DOHH2 (cell line): ENCODE results near the gene EHD3.

Experiments
- H3F3A ChIP-seq: fragments of 200-600 bp; sonication (generic), shearing (Covaris generic); 2 replicates; pipeline ENCODE4 v1.6.0; 2016; ENCODE audit warnings: antibody characterized with exemption, mild to moderate bottlenecking; ENCODE audit not compliant: control insufficient read depth, insufficient read depth
- H3K27ac ChIP-seq: fragments of 200-600 bp; sonication (generic); 2 replicates; pipeline ENCODE4 v1.5.1; 2014; ENCODE audit warnings: low read depth, mild to moderate bottlenecking, low read length, moderate library complexity
- H3K27me3 ChIP-seq: fragments of 200-600 bp; sonication (generic); 2 replicates; pipeline ENCODE4 v1.6.1; 2014; ENCODE audit warnings: mild to moderate bottlenecking, low read length, mixed read lengths; ENCODE audit not compliant: control insufficient read depth
- H3K36me3 ChIP-seq: fragments of 200-600 bp; sonication (generic); 2 replicates; pipeline ENCODE4 v1.6.1; 2014; ENCODE audit warnings: mild to moderate bottlenecking, low read length, moderate library complexity, mixed read lengths; ENCODE audit not compliant: control insufficient read depth
- H3K4me1 ChIP-seq: fragments of 200-600 bp; sonication (generic); 2 replicates; pipeline ENCODE4 v1.6.1; 2014; ENCODE audit warnings: mild to moderate bottlenecking, low read length, mixed read lengths; ENCODE audit not compliant: control insufficient read depth
- H3K4me2 ChIP-seq: fragments of 200-600 bp; sonication (generic); 2 replicates; pipeline ENCODE4 v1.6.0; 2014; ENCODE audit warnings: mild to moderate bottlenecking, low read length, moderate library complexity
- H3K4me3 ChIP-seq: fragments of 200-600 bp; sonication (generic); 2 replicates; pipeline ENCODE4 v1.5.1; 2014; ENCODE audit warnings: mild to moderate bottlenecking, low read length, mixed read lengths
- H3K79me2 ChIP-seq: fragments of 200-600 bp; sonication (generic); 2 replicates; pipeline ENCODE4 v1.6.1; 2014; ENCODE audit warnings: mild to moderate bottlenecking, low read length, mixed read lengths; ENCODE audit not compliant: control insufficient read depth
- H3K9me2 ChIP-seq: fragments of 200-600 bp; sonication (generic); replicated peaks from 2 replicates; pipeline ENCODE4 v1.6.1; 2014; ENCODE audit warnings: mild to moderate bottlenecking, low read length, mixed read lengths; ENCODE audit not compliant: control insufficient read depth
- H3K9me3 ChIP-seq: fragments of 200-600 bp; sonication (generic); 2 replicates; pipeline ENCODE4 v1.6.1; 2014; ENCODE audit warnings: antibody characterized with exemption, low read length, mixed read lengths; ENCODE audit not compliant: control insufficient read depth, insufficient read depth
- H4K20me1 ChIP-seq: fragments of 200-600 bp; sonication (generic); 2 replicates; pipeline ENCODE4 v1.6.0; 2014; ENCODE audit warnings: low read depth, mild to moderate bottlenecking, antibody characterized with exemption, low read length, moderate library complexity; ENCODE audit not compliant: control insufficient read depth, insufficient read depth
- CTCF ChIP-seq: fragments of 200-600 bp; sonication (generic); IDR thresholded peaks from one replicate; pipeline ENCODE4 v1.5.1; 2014; ENCODE audit warnings: antibody characterized with exemption, mild to moderate bottlenecking, low read depth, low read length; ENCODE audit not compliant: poor library complexity, severe bottlenecking
- EZH2phosphoT487 ChIP-seq: fragments of 200-600 bp; sonication (generic); IDR thresholded peaks from 2 replicates; pipeline ENCODE4 v1.6.1; 2017; ENCODE audit warnings: borderline replicate concordance, mild to moderate bottlenecking, antibody characterized with exemption, low read length, moderate library complexity, mixed read lengths

The EHD3 gene

GRCh38 chr2:31216734-31217133 is 17.2 kb upstream of the EHD3 start:
- Histone ChIP-seq H3K9me2 (no peaks in the 10 kb centered on the region), H3K4me3 (no peak overlapping the region), H3K27me3 (peaks cover 3% of the 10 kb centered on the region; the same call in 1 of the 2 replicates), H3K36me3 (no peaks in the 10 kb centered on the region), H3K9me3 (no peaks in the 10 kb centered on the region), H3K4me2 (no peak overlapping the region), H3K27ac (no peak overlapping the region), H3F3A (peaks cover 4% of the 10 kb centered on the region; the same call in 1 of the 2 replicates), H3K4me1 (peaks cover 67% of the 10 kb centered on the region), H4K20me1 (no peaks in the 10 kb centered on the region), H3K79me2 (no peaks in the 10 kb centered on the region)
- TF ChIP-seq EZH2phosphoT487, result no peak
- no peak for TF ChIP-seq CTCF

GRCh38 chr2:31217465-31218200 is 16.3 kb upstream of the EHD3 start, which contains the start of gene CAPN14:
Gene CAPN14 (minus strand): TSS chr2:31217515. CDS start chr2:31205447, 12,068 bp downstream.
- H3K9me2 ChIP-seq, result no peaks in the 10 kb centered on the region
- H3K4me2 ChIP-seq, result no peak within 1 kb of the TSS
- TF ChIP-seq CTCF (no peak), EZH2phosphoT487 (no peak)
- peaks cover 4% of the 10 kb centered on the region; the same call in 1 of the 2 replicates for H3F3A ChIP-seq
- H3K4me1 ChIP-seq, result peaks cover 73% of the 10 kb centered on the region
- no peaks in the 10 kb centered on the region for H3K36me3 ChIP-seq
- H3K27ac ChIP-seq, result no peak within 1 kb of the TSS
- H3K4me3 ChIP-seq, result no peak within 1 kb of the TSS
- peaks cover 6% of the 10 kb centered on the region for H3K27me3 ChIP-seq
- no peaks in the 10 kb centered on the region for H4K20me1 ChIP-seq
- no peaks in the 10 kb centered on the region for H3K9me3 ChIP-seq
- no peaks in the 10 kb centered on the region for H3K79me2 ChIP-seq

GRCh38 chr2:31219131-31219969 is 14.6 kb upstream of the EHD3 start:
- H3K4me2 ChIP-seq, result peak overlapping the region; percentile 83
- H3K4me3 ChIP-seq, result peak overlapping the region; percentile 56
- peaks cover 16% of the 10 kb centered on the region for H3K27me3 ChIP-seq
- H3K9me3 ChIP-seq, result no peaks in the 10 kb centered on the region
- H3K9me2 ChIP-seq, result no peaks in the 10 kb centered on the region
- H3F3A ChIP-seq, result peaks cover 4% of the 10 kb centered on the region; the same call in 1 of the 2 replicates
- H3K27ac ChIP-seq, result peak overlapping the region; percentile 72
- H4K20me1 ChIP-seq, result no peaks in the 10 kb centered on the region
- H3K36me3 ChIP-seq, result no peaks in the 10 kb centered on the region
- no peaks in the 10 kb centered on the region for H3K79me2 ChIP-seq
- no peak for TF ChIP-seq EZH2phosphoT487
- no peak for TF ChIP-seq CTCF
- peaks cover 64% of the 10 kb centered on the region for H3K4me1 ChIP-seq
